Hematopoietic multipotent progenitor cell treated with erythropoietin and hydrocortisone succinate and interleukin-3 and kit ligand, for 15 days (in vitro differentiated cells): ENCODE results near the gene RAD51B.

Experiments used
- DNase-seq: peaks from one replicate; pipeline ENCODE4 v3.0.0-alpha.2; 2015; ENCODE audit warnings: low spot score

RAD51B gene

GRCh38 chr14:68634874-68635595, 815.5 kb downstream of the RAD51B start:
- DNase-seq: no peak

- no peak for DNase-seq
These were observed 817.0 kb downstream of the RAD51B start for GRCh38 chr14:68636597-68636996.

- no peak for DNase-seq
These were observed 817.8 kb downstream of the RAD51B start for GRCh38 chr14:68637106-68638021.

GRCh38 chr14:68638141-68638999, 818.8 kb downstream of the RAD51B start:
- no peak for DNase-seq

- DNase-seq: no peak
These were observed 819.6 kb downstream of the RAD51B start for GRCh38 chr14:68639000-68639757.

- no peak for DNase-seq
These were observed 820.4 kb downstream of the RAD51B start for GRCh38 chr14:68639758-68640574.

GRCh38 chr14:68643673-68644072, 824.1 kb downstream of the RAD51B start:
- DNase-seq: no peak

GRCh38 chr14:68644101-68644500, 824.5 kb downstream of the RAD51B start:
- DNase-seq: no peak

GRCh38 chr14:68645371-68645770, 825.8 kb downstream of the RAD51B start:
- no peak for DNase-seq

GRCh38 chr14:68649476-68650189, 830.1 kb downstream of the RAD51B start:
- no peak for DNase-seq

GRCh38 chr14:68650404-68650994, 830.9 kb downstream of the RAD51B start:
- no peak for DNase-seq

GRCh38 chr14:68651075-68651474, 831.5 kb downstream of the RAD51B start:
- DNase-seq: no peak

GRCh38 chr14:68651652-68652432, 832.3 kb downstream of the RAD51B start:
- no peak for DNase-seq

GRCh38 chr14:68652433-68652690, 832.8 kb downstream of the RAD51B start:
- DNase-seq: no peak

- DNase-seq: no peak
These were observed 833.5 kb downstream of the RAD51B start for GRCh38 chr14:68653108-68653507.

GRCh38 chr14:68653804-68654203, 834.2 kb downstream of the RAD51B start:
- no peak for DNase-seq

- no peak for DNase-seq
These were observed 834.9 kb downstream of the RAD51B start for GRCh38 chr14:68654471-68654941.

- no peak for DNase-seq
These were observed 835.6 kb downstream of the RAD51B start for GRCh38 chr14:68655021-68655831.
